A549 treated with Mapracorat at 1 μM for 4 hours (cell line): ENCODE results near the gene RAET1L. TPM values are rescaled to one million over a fixed set of nuclear protein-coding genes. Genes with fewer than 3 reads are reported as not detected.

Source experiments
- total RNA-seq: library from RNA; stranded (reverse); fragments of 200-300 nt; extraction: Qiagen RNA extraction; gene quantifications from 5 replicates; pipeline ENCODE4 v1.2.3, GENCODE V29; 2022

Gene RAET1L, protein sequence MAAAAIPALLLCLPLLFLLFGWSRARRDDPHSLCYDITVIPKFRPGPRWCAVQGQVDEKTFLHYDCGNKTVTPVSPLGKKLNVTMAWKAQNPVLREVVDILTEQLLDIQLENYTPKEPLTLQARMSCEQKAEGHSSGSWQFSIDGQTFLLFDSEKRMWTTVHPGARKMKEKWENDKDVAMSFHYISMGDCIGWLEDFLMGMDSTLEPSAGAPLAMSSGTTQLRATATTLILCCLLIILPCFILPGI
- total RNA-seq, result 0.26 to 0.55 TPM (median 0.41 TPM) in 5 replicates

DNA sequence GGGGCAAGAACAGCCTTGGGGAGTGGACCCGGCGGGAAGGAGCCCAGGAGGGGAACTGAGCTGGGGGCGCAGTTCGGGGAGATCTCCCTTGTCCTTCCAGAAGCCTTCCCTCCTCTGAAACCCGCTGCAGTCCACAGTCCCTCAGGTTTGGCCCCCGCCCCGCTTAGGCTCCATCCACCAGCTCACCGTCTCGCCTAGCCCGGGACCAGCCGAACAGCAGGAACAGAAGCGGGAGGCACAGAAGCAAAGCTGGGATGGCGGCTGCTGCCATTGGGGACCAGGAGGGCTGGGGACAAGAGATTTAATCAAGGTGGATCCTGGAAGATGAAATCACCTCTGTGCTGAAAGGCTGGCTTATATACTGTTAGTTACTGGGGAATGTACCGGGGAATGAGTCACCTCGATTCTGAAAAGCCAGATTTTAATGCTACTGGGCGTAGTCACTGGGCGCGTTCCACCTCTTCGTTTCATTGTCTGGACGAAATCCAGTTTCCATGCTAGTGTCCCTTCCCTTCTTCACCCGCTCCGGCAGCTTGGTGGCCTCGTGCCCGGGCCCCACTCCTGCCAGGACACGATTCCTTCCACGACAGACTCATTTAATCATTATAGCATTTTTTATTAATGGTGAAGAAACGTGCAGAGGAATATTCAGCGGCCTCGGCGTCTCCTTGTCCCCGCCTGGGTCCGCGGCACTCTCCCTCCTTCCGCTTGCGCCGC lies at the start of gene RAET1L:
Gene RAET1L, minus strand, starts transcription at position 332 of the 717 bp plus-strand sequence. Its CDS starts 61 bp downstream, at position 271.

DNA sequence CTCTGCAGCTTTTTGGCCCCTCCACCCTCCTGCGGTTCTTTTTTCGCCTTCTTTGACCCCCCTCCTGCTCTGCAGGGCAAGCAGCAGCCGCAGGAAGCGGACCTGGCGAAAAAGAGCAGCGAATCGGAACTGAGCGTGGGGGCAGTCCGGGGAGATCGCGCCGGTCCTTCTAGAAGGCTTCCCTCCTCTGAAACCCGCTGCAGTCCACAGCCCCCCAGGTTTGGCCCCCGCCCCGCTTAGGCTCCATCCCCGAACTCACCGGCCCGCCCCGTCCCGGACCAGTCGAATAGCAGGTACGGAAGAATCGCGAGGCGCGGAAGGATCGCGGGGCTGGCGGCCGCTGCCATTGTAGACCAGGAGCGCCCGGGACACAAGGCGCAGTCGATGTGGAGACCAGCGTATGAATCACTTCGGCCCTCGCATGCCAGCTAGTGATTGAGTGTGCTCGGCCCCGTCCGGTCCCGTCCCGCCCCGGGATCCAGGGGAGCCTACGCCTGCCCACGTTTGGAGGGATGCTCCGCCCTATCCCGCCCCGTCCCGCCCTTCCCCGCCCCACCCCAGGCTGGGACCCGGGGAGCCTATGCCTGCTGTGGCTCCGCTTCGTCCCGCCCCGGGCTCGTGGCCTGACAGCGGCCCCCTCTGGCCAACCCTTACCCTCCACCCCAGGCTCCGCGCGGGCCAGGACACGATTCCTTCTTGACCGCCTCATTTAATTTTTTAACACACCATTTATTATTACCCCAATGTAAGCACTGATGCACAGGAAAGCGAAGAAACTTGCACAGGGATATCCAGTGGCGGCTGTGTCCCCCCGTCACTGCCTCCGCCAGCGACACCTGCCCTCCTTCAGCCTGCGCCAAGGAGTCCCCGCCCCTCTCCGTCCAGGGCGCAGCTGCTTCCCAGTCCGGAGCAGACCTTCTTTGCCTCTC lies 43.7 kb upstream of the RAET1L start, which contains the start of gene ULBP3:
Gene ULBP3, minus strand, starts transcription at position 402 of the 929 bp plus-strand sequence. Its CDS starts 55 bp downstream, at position 347.

Other genes starting within 250 kb of the RAET1L start
- 26.8 to 39.2 TPM (median 36.5 TPM) in 5 replicates for gene LRP11, start 161.2 kb downstream of the RAET1L start, total RNA-seq
- gene RAET1E, start 127.4 kb downstream of the RAET1L start, total RNA-seq, result 1.8 to 3.5 TPM (median 3.1 TPM) in 5 replicates
- 6.8 to 11.2 TPM (median 9.3 TPM) in 5 replicates for gene RAET1G, start 102.4 kb downstream of the RAET1L start, total RNA-seq
- 2.9 to 3.9 TPM (median 3.4 TPM) in 5 replicates for gene ULBP2, start 83.5 kb downstream of the RAET1L start, total RNA-seq
- 0.57 to 1.0 TPM (median 0.75 TPM) in 5 replicates for gene ULBP1, start 61.6 kb downstream of the RAET1L start, total RNA-seq
- 3.7 to 4.2 TPM (median 3.7 TPM) in 5 replicates for gene ULBP3, start 43.6 kb upstream of the RAET1L start, total RNA-seq
- 1.7 to 3.2 TPM (median 2.4 TPM) in 5 replicates for gene PPP1R14C, start 117.5 kb upstream of the RAET1L start, total RNA-seq